ENCODE results near the gene DNAH10.

Gene DNAH10

GRCh38 chr12:123933214-123933613 lies 171.1 kb downstream of the DNAH10 start:
- Histone ChIP-seq H3K9me3 (ENCODE audit: control insufficient read depth, low read depth, low read length) (no peaks in the 10 kb centered on the region), H3K4me1 (ENCODE audit: control insufficient read depth, low read depth, low read length) (no peaks in the 10 kb centered on the region), H3K4me3 (ENCODE audit: low read length) (no peak overlapping the region), H3K9ac (ENCODE audit: low read length) (no peak overlapping the region), H3K27me3 (ENCODE audit: control insufficient read depth, insufficient read depth, low read length) (no peaks in the 10 kb centered on the region), H3K36me3 (ENCODE audit: control insufficient read depth, low read depth, low read length) (no peaks in the 10 kb centered on the region), H3K27ac (ENCODE audit: low read length) (no peak overlapping the region)

DNA sequence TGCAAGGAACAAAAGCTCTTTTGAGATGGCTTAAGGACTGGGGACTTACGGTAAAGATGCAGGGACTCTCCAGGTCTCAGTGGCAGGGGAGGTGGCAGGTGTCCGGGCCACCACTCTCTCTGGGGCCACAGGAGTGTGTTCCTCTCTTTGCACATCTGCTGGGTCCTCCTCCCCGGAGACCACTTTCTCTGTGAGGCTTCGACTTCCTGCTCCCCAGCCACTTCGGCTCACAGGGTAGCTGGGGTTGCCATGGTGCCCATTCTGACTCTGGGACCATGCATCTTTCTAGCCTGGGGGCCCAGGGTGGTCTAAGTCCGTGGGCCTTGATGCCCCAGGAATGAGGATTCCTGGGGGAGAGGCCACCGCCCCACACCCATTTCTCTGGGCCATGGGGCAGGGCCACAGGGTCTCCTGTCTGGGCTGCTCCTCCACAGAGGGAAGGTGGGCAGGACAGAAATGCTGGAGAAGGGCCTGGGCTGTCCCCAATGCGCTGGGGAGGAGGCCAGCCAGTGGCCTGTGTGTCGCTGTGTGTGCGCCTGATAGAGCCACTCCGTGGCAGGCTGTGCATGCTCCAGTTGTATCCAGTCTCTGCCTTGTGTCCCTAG lies 172.0 kb downstream of the DNAH10 start:
- H3K27ac ChIP-seq (ENCODE audit: low read length), result no peak overlapping the region
- no peak overlapping the region for H3K4me3 ChIP-seq (ENCODE audit: low read length)
- no peak overlapping the region for H3K9ac ChIP-seq (ENCODE audit: low read length)
- no peaks in the 10 kb centered on the region for H3K4me1 ChIP-seq (ENCODE audit: control insufficient read depth, low read depth, low read length)
- H3K27me3 ChIP-seq (ENCODE audit: control insufficient read depth, insufficient read depth, low read length), result no peaks in the 10 kb centered on the region
- no peaks in the 10 kb centered on the region for H3K36me3 ChIP-seq (ENCODE audit: control insufficient read depth, low read depth, low read length)
- no peaks in the 10 kb centered on the region for H3K9me3 ChIP-seq (ENCODE audit: control insufficient read depth, low read depth, low read length)

- no peak overlapping the region for H3K4me3 ChIP-seq (ENCODE audit: low read length)
Observed at GRCh38 chr12:123934829-123935228, 172.7 kb downstream of the DNAH10 start.

GRCh38 chr12:123935956-123936355 lies 173.9 kb downstream of the DNAH10 start:
- Histone ChIP-seq H3K4me3 (ENCODE audit: low read length) (no peak overlapping the region), H3K9me3 (ENCODE audit: control insufficient read depth, low read depth, low read length) (no peaks in the 10 kb centered on the region), H3K36me3 (ENCODE audit: control insufficient read depth, low read depth, low read length) (no peaks in the 10 kb centered on the region), H3K27ac (ENCODE audit: low read length) (no peak overlapping the region), H3K4me1 (ENCODE audit: control insufficient read depth, low read depth, low read length) (no peaks in the 10 kb centered on the region), H3K9ac (ENCODE audit: low read length) (no peak overlapping the region), H3K27me3 (ENCODE audit: control insufficient read depth, insufficient read depth, low read length) (no peaks in the 10 kb centered on the region)

More at GRCh38 chr12:123934829-123935228, 172.7 kb downstream of the DNAH10 start:
- H3K27me3 ChIP-seq (ENCODE audit: control insufficient read depth, insufficient read depth, low read length), result no peaks in the 10 kb centered on the region
- no peak overlapping the region for H3K9ac ChIP-seq (ENCODE audit: low read length)
- H3K4me1 ChIP-seq (ENCODE audit: control insufficient read depth, low read depth, low read length), result no peaks in the 10 kb centered on the region
- no peaks in the 10 kb centered on the region for H3K36me3 ChIP-seq (ENCODE audit: control insufficient read depth, low read depth, low read length)
- no peaks in the 10 kb centered on the region for H3K9me3 ChIP-seq (ENCODE audit: control insufficient read depth, low read depth, low read length)
- no peak overlapping the region for H3K27ac ChIP-seq (ENCODE audit: low read length)

GRCh38 chr12:123936471-123936870 lies 174.4 kb downstream of the DNAH10 start:
- H3K4me1 ChIP-seq (ENCODE audit: control insufficient read depth, low read depth, low read length), result no peaks in the 10 kb centered on the region
- no peak overlapping the region for H3K9ac ChIP-seq (ENCODE audit: low read length)
- H3K36me3 ChIP-seq (ENCODE audit: control insufficient read depth, low read depth, low read length), result no peaks in the 10 kb centered on the region
- no peak overlapping the region for H3K4me3 ChIP-seq (ENCODE audit: low read length)
- no peak overlapping the region for H3K27ac ChIP-seq (ENCODE audit: low read length)
- no peaks in the 10 kb centered on the region for H3K9me3 ChIP-seq (ENCODE audit: control insufficient read depth, low read depth, low read length)
- no peaks in the 10 kb centered on the region for H3K27me3 ChIP-seq (ENCODE audit: control insufficient read depth, insufficient read depth, low read length)

DNA sequence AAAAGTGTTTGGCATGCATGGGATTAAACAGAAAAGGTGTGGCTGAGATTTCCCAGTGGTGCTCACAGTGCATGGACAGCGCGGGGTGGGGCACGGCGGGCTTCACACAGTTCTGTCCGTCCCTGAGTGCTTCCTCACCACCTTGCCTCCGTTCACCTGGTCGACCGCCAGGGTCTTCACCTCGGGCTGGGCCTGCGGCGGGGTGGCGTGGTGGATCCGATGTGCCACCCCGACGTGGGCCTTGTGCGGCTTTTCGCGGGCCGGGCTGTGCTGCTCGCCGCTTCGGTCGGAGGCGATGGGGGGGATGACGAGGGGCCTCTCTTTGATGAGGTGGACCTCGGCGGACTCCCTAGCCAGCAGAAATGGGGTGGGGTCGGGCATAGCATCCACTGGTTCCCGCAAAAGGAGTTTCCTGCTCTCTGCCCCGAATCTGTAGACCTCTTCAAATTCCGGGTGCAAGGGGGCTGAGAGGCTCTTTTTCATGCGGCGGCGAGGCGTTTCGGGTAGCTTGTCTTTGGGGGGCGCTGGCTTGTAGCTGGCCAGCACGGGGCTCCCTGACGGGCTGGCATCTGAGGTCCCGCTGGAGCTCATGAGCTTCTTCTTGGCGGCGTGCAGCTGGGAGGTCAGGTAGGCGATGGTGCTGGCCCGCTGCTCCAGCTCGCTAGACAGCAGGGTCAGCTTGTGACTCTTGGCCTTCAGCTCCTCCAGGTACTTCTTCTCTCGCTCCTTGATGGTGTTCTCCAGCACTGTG lies 175.0 kb downstream of the DNAH10 start:
- Histone ChIP-seq H3K9ac (ENCODE audit: low read length) (no peak overlapping the region), H3K4me3 (ENCODE audit: low read length) (no peak overlapping the region), H3K27ac (ENCODE audit: low read length) (no peak overlapping the region), H3K9me3 (ENCODE audit: control insufficient read depth, low read depth, low read length) (no peaks in the 10 kb centered on the region), H3K36me3 (ENCODE audit: control insufficient read depth, low read depth, low read length) (no peaks in the 10 kb centered on the region), H3K27me3 (ENCODE audit: control insufficient read depth, insufficient read depth, low read length) (no peaks in the 10 kb centered on the region), H3K4me1 (ENCODE audit: control insufficient read depth, low read depth, low read length) (no peaks in the 10 kb centered on the region)

- Histone ChIP-seq H3K36me3 (ENCODE audit: control insufficient read depth, low read depth, low read length) (no peaks in the 10 kb centered on the region), H3K4me3 (ENCODE audit: low read length) (no peak overlapping the region), H3K9me3 (ENCODE audit: control insufficient read depth, low read depth, low read length) (no peaks in the 10 kb centered on the region), H3K27ac (ENCODE audit: low read length) (no peak overlapping the region), H3K9ac (ENCODE audit: low read length) (no peak overlapping the region), H3K27me3 (ENCODE audit: control insufficient read depth, insufficient read depth, low read length) (no peaks in the 10 kb centered on the region), H3K4me1 (ENCODE audit: control insufficient read depth, low read depth, low read length) (no peaks in the 10 kb centered on the region)
Observed at GRCh38 chr12:123937707-123938591, 175.8 kb downstream of the DNAH10 start.

DNA sequence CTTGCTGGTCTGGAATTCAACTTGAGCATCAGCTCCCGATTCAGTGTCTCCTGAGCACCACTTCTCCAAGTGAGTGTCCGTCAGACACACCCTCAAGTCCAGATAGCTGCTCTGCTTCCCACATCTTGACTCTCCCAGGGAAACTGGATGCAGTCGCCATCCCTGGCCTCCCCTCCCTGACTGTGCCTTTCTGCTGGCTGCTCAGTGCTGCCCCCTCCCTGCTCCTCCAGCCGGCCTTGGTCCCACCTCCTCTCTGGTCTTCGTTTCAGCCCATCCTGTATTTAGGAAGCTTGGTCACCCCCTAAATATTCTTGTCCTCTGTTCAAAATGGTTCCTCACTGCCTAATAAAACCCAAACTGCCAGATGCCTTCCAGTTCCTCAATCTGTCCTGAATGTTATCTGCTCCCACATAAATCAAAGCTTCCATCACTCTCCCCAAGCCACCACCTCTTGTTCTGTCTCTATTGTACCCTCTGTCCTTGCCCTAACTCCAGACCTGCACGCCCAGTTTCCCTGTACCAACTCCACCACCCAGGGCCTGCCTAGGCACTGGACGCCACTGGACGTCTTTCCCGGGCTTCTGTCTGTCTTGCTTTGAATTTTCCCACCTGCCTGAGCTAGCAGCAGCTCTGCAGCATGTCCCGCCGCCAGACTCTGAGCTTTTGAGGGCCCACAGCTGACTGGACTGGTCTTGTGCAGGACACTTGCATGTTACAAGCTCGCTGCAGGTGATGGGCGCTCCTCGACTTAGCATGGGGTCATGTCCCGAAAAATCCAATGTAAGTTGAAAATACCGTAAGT lies 176.8 kb downstream of the DNAH10 start:
- no peak overlapping the region for H3K27ac ChIP-seq (ENCODE audit: low read length)
- H3K27me3 ChIP-seq (ENCODE audit: control insufficient read depth, insufficient read depth, low read length), result no peaks in the 10 kb centered on the region
- no peak overlapping the region for H3K4me3 ChIP-seq (ENCODE audit: low read length)
- H3K9ac ChIP-seq (ENCODE audit: low read length), result no peak overlapping the region
- no peaks in the 10 kb centered on the region for H3K36me3 ChIP-seq (ENCODE audit: control insufficient read depth, low read depth, low read length)
- H3K4me1 ChIP-seq (ENCODE audit: control insufficient read depth, low read depth, low read length), result no peaks in the 10 kb centered on the region
- no peaks in the 10 kb centered on the region for H3K9me3 ChIP-seq (ENCODE audit: control insufficient read depth, low read depth, low read length)

- no peaks in the 10 kb centered on the region for H3K36me3 ChIP-seq (ENCODE audit: control insufficient read depth, low read depth, low read length)
- no peak overlapping the region for H3K4me3 ChIP-seq (ENCODE audit: low read length)
- H3K27ac ChIP-seq (ENCODE audit: low read length), result no peak overlapping the region
- peaks cover 1% of the 10 kb centered on the region for H3K27me3 ChIP-seq (ENCODE audit: control insufficient read depth, insufficient read depth, low read length)
- H3K9ac ChIP-seq (ENCODE audit: low read length), result no peak overlapping the region
- H3K9me3 ChIP-seq (ENCODE audit: control insufficient read depth, low read depth, low read length), result no peaks in the 10 kb centered on the region
- H3K4me1 ChIP-seq (ENCODE audit: control insufficient read depth, low read depth, low read length), result no peaks in the 10 kb centered on the region
Observed at GRCh38 chr12:123939716-123940626, 177.9 kb downstream of the DNAH10 start.

DNA sequence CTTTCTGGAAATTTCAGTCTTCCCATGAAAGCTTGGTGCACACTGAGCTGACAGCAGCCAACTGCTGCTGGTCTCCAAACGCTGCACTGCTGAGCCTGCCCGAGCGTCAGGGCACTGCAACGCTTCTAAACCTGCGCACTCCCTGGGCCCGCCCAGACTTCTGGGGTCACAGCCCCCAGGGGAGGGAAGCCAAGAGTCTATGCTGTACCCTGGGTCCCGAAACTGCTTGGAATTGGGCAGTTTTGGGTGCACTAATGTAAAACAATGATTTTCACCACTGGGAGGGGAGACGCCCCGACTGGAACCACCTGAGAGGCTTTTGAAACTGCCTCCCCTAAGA lies 178.5 kb downstream of the DNAH10 start:
- Histone ChIP-seq H3K4me1 (ENCODE audit: control insufficient read depth, low read depth, low read length) (no peaks in the 10 kb centered on the region), H3K4me3 (ENCODE audit: low read length) (no peak overlapping the region), H3K9me3 (ENCODE audit: control insufficient read depth, low read depth, low read length) (no peaks in the 10 kb centered on the region), H3K36me3 (ENCODE audit: control insufficient read depth, low read depth, low read length) (no peaks in the 10 kb centered on the region), H3K27ac (ENCODE audit: low read length) (no peak overlapping the region), H3K27me3 (ENCODE audit: control insufficient read depth, insufficient read depth, low read length) (peaks cover 5% of the 10 kb centered on the region), H3K9ac (ENCODE audit: low read length) (no peak overlapping the region)

Data from iPS-18a (cell line).